Keratinocyte (primary cell): ENCODE results near the gene RSAD1. TPM values are rescaled to one million over a fixed set of nuclear protein-coding genes. Genes with fewer than 3 reads are reported as not detected.

Experiments
- DNase-seq: peaks from one replicate; pipeline ENCODE4 v3.0.0-alpha.2; 2011; ENCODE audit warnings: low read depth, missing footprints, low spot score
- FAIRE-seq: peaks from 2 replicates; lab custom pipeline; 2011; peaks lifted over from hg19 to GRCh38; lab: Jason Lieb, UNC
- H2AFZ ChIP-seq: 2 replicates; pipeline ENCODE4 v1.6.0; 2012; ENCODE audit warnings: low read length, control low read depth, inconsistent platforms; ENCODE audit not compliant: control insufficient read depth
- H3K27ac ChIP-seq: 2 replicates; pipeline ENCODE4 v1.5.1; 2011; ENCODE audit warnings: low read length; ENCODE audit not compliant: control insufficient read depth, insufficient read depth
- H3K27me3 ChIP-seq: 3 replicates; pipeline ENCODE4 v1.6.0; 2011; ENCODE audit warnings: low read length; ENCODE audit not compliant: control insufficient read depth, insufficient read depth; ENCODE audit errors: extremely low read depth
- H3K36me3 ChIP-seq, 2 experiments: 2 replicates in 1 of 2; 3 replicates in 1 of 2; pipeline ENCODE4 v1.5.1; 2011; ENCODE audit warnings: low read length in 2 of 2, mild to moderate bottlenecking in 1 of 2; ENCODE audit not compliant: control insufficient read depth in 2 of 2, insufficient read depth in 2 of 2; ENCODE audit errors: extremely low read depth in 1 of 2
- H3K4me1 ChIP-seq: 3 replicates; pipeline ENCODE4 v1.5.1; 2011; ENCODE audit warnings: low read length; ENCODE audit not compliant: control insufficient read depth, insufficient read depth; ENCODE audit errors: extremely low read depth
- H3K4me2 ChIP-seq: 3 replicates; pipeline ENCODE4 v1.6.0; 2011; ENCODE audit warnings: low read depth, low read length; ENCODE audit not compliant: control insufficient read depth, insufficient read depth; ENCODE audit errors: extremely low read depth
- H3K4me3 ChIP-seq, 3 experiments: fragments of 200-600 bp in 1 of 3; sonication (generic) in 1 of 3; 2 replicates in 2 of 3; 3 replicates in 1 of 3; pipeline ENCODE4 v1.5.1; 2011 to 2016; ENCODE audit warnings: low read length in 3 of 3, mild to moderate bottlenecking in 3 of 3, control low read depth in 2 of 3, inconsistent platforms in 1 of 3, low read depth in 1 of 3, mixed read lengths in 1 of 3, mixed run types in 1 of 3, moderate library complexity in 1 of 3; ENCODE audit not compliant: control insufficient read depth in 2 of 3, insufficient read depth in 2 of 3; ENCODE audit errors: extremely low read depth in 1 of 3
- H3K79me2 ChIP-seq: 2 replicates; pipeline ENCODE4 v1.6.0; 2012; ENCODE audit warnings: low read length; ENCODE audit not compliant: control insufficient read depth, insufficient read depth
- H3K9ac ChIP-seq: 3 replicates; pipeline ENCODE4 v1.6.0; 2011; ENCODE audit warnings: low read length; ENCODE audit not compliant: control insufficient read depth, insufficient read depth; ENCODE audit errors: extremely low read depth
- H3K9me1 ChIP-seq: 3 replicates; pipeline ENCODE4 v1.6.0; 2011; ENCODE audit warnings: low read length; ENCODE audit not compliant: control insufficient read depth, insufficient read depth; ENCODE audit errors: extremely low read depth
- H3K9me3 ChIP-seq: 2 replicates; pipeline ENCODE4 v1.5.1; 2012; ENCODE audit warnings: low read depth, low read length; ENCODE audit not compliant: control insufficient read depth
- H4K20me1 ChIP-seq: 3 replicates; pipeline ENCODE4 v1.6.0; 2011; ENCODE audit warnings: low read length; ENCODE audit not compliant: control insufficient read depth, insufficient read depth; ENCODE audit errors: extremely low read depth
- CTCF ChIP-seq, 3 experiments: IDR thresholded peaks in 1 of 3; conservative IDR thresholded peaks in 1 of 3; optimal IDR thresholded peaks in 1 of 3; 2 replicates in 2 of 3; 3 replicates in 1 of 3; pipeline versions ENCODE3 to v1.5.1; 2011; ENCODE audit warnings: low read length in 3 of 3, mild to moderate bottlenecking in 3 of 3, moderate library complexity in 2 of 3, control low read depth in 1 of 3, inconsistent platforms in 1 of 3; ENCODE audit not compliant: insufficient read depth in 2 of 3; ENCODE audit errors: extremely low read depth in 1 of 3
- EZH2 ChIP-seq: IDR thresholded peaks from one replicate; pipeline ENCODE4 v1.6.1; 2012; ENCODE audit warnings: inconsistent platforms, mild to moderate bottlenecking, low read length, moderate library complexity
- dilution Hi-C: fragments of 300-500 bp; cut with MboI; formaldehyde crosslinking; loops from one replicate; pipeline ENCODE4 v1.7.0; 2020; ENCODE audit warnings: low sequenced_read_pairs; ENCODE audit not compliant: extremely low pct_ligation_motif_present
- polyA plus RNA-seq, 5 experiments: library from polyadenylated mRNA; depleted of rRNA in 3 of 5; stranded (reverse) in 3 of 5; stranded (forward) in 1 of 5; unstranded in 1 of 5; fragments of >200 nt; gene quantifications; 1 replicate in 1 of 5; 2 replicates in 3 of 5; 3 replicates in 1 of 5; pipeline versions ENCODE4 v1.2.1 to v1.2.3, GENCODE V29; 2011 to 2012; ENCODE audit warnings: missing spikeins in 2 of 5, low read depth in 1 of 5, low replicate concordance in 1 of 5

The RSAD1 gene
- polyA plus RNA-seq, 1 donor (not counting 4 experiments of a cell fraction or from before 2014, with no cell fraction given): 28.2 TPM

- H4K20me1 ChIP-seq: no peaks in the 10 kb centered on the region
- H2AFZ ChIP-seq: no peak overlapping the region
- no peak overlapping the region for H3K4me3 ChIP-seq
- H3K9me1 ChIP-seq: no peaks in the 10 kb centered on the region
- dilution Hi-C loops: no loop called here
- H3K36me3 ChIP-seq: peaks cover under 1 to 23% of the 10 kb centered on the region in 2 experiments
- H3K4me2 ChIP-seq: no peak overlapping the region
- no peak for DNase-seq
- H3K4me1 ChIP-seq: peaks cover 10% of the 10 kb centered on the region
- TF ChIP-seq EZH2 (no peak), CTCF (optimal IDR thresholded peaks at IDR 0.05 in 1 of 3, IDR thresholded peaks at IDR 0.05 in 1 of 3, conservative IDR thresholded peaks at IDR 0.05 in 1 of 3; ENCODE audit: extremely low read depth in 1 of 3, insufficient read depth in 2 of 3, low read length in 3 of 3) (no peak)
- no peaks in the 10 kb centered on the region for H3K9me3 ChIP-seq
- no peak overlapping the region for H3K9ac ChIP-seq
- no peak for FAIRE-seq
- H3K27ac ChIP-seq: no peak overlapping the region
- H3K79me2 ChIP-seq: no peaks in the 10 kb centered on the region
- H3K27me3 ChIP-seq: peaks cover 30% of the 10 kb centered on the region
Observed at GRCh38 chr17:50465635-50466034, 13.0 kb upstream of the RSAD1 start.

- Histone ChIP-seq H3K4me3 (no peak overlapping the region), H3K79me2 (no peaks in the 10 kb centered on the region), H3K4me2 (no peak overlapping the region), H3K9me1 (no peaks in the 10 kb centered on the region), H3K9ac (no peak overlapping the region), H3K4me1 (peaks cover 10% of the 10 kb centered on the region), H3K27ac (no peak overlapping the region), H3K36me3 (peaks cover 2 to 28% of the 10 kb centered on the region in 2 experiments), H3K27me3 (peaks cover 30% of the 10 kb centered on the region), H4K20me1 (no peaks in the 10 kb centered on the region), H3K9me3 (no peaks in the 10 kb centered on the region), H2AFZ (no peak overlapping the region)
- DNase-seq (no peak), FAIRE-seq (no peak)
- TF ChIP-seq CTCF (optimal IDR thresholded peaks at IDR 0.05 in 1 of 3, IDR thresholded peaks at IDR 0.05 in 1 of 3, conservative IDR thresholded peaks at IDR 0.05 in 1 of 3; ENCODE audit: extremely low read depth in 1 of 3, insufficient read depth in 2 of 3, low read length in 3 of 3) (no peak), EZH2 (no peak)
- dilution Hi-C loops: no loop called here
Observed at GRCh38 chr17:50466371-50467113, 12.1 kb upstream of the RSAD1 start.
